ENCODE data around the gene CDC42BPG.

Gene CDC42BPG

GRCh38 chr11:64864473-64865285 lies 20.2 kb upstream of the CDC42BPG start:
- no peak for DNase-seq

- DNase-seq = no peak
Measured at GRCh38 chr11:64864135-64864472, 19.7 kb upstream of the CDC42BPG start.

GRCh38 chr11:64863391-64864060 lies 19.1 kb upstream of the CDC42BPG start:
- DNase-seq = no peak

GRCh38 chr11:64862987-64863390 lies 18.5 kb upstream of the CDC42BPG start:
- no peak for DNase-seq

GRCh38 chr11:64861227-64861975 lies 16.9 kb upstream of the CDC42BPG start:
- no peak for DNase-seq

- DNase-seq = peak; percentile 41
Measured at GRCh38 chr11:64859542-64860414, 15.3 kb upstream of the CDC42BPG start.

- DNase-seq = peak; percentile 58
Measured at GRCh38 chr11:64858467-64859263, 14.2 kb upstream of the CDC42BPG start.

GRCh38 chr11:64857485-64857884 lies 13.0 kb upstream of the CDC42BPG start:
- DNase-seq = no peak

GRCh38 chr11:64856382-64857227 lies 12.2 kb upstream of the CDC42BPG start:
- DNase-seq = peak; percentile 42

GRCh38 chr11:64855596-64856304 lies 11.3 kb upstream of the CDC42BPG start:
- no peak for DNase-seq

GRCh38 chr11:64854534-64855502 lies 10.4 kb upstream of the CDC42BPG start:
- peak; percentile 46 for DNase-seq

GRCh38 chr11:64854157-64854533 lies 9.7 kb upstream of the CDC42BPG start:
- DNase-seq = no peak

- peak; percentile 41 for DNase-seq
Measured at GRCh38 chr11:64853709-64854108, 9.3 kb upstream of the CDC42BPG start.

GRCh38 chr11:64852804-64853509 lies 8.5 kb upstream of the CDC42BPG start:
- no peak for DNase-seq

GRCh38 chr11:64851831-64852351 lies 7.4 kb upstream of the CDC42BPG start:
- DNase-seq = no peak

- DNase-seq = no peak
Measured at GRCh38 chr11:64850979-64851567, 6.6 kb upstream of the CDC42BPG start.

GRCh38 chr11:64849598-64850356 lies 5.3 kb upstream of the CDC42BPG start:
- no peak for DNase-seq
